IPS-20b (cell line): ENCODE measurements around the gene FMNL1.
A peak's percentile ranks its signal among the peaks of the same experiment; 100 is the strongest.
"Not testable (repeated sequence)": the region's sequence is repeated elsewhere in the genome, so short reads cannot be mapped to it uniquely, and the experiment has no call there.

Source experiments
- H3K27ac ChIP-seq: one replicate; pipeline ENCODE4 v1.5.1; 2013; ENCODE audit warnings: low read length
- H3K27me3 ChIP-seq: 2 replicates; pipeline ENCODE4 v1.6.1; 2013; ENCODE audit warnings: mild to moderate bottlenecking, low read length, inconsistent platforms; ENCODE audit not compliant: insufficient read depth
- H3K36me3 ChIP-seq: 2 replicates; pipeline ENCODE4 v1.6.1; 2013; ENCODE audit warnings: low read depth, mild to moderate bottlenecking, inconsistent platforms, low read length, moderate library complexity; ENCODE audit not compliant: insufficient read depth
- H3K4me1 ChIP-seq: 2 replicates; pipeline ENCODE4 v1.6.1; 2013; ENCODE audit warnings: mild to moderate bottlenecking, control low read depth, inconsistent platforms, low read length, moderate library complexity; ENCODE audit not compliant: insufficient read depth
- H3K4me3 ChIP-seq: 2 replicates; pipeline ENCODE4 v1.5.1; 2013; ENCODE audit warnings: mild to moderate bottlenecking, low read length, inconsistent platforms
- H3K9ac ChIP-seq: 2 replicates; pipeline ENCODE4 v1.6.1; 2013; ENCODE audit warnings: low read depth, mild to moderate bottlenecking, inconsistent platforms, low read length, moderate library complexity
- H3K9me3 ChIP-seq: 2 replicates; pipeline ENCODE4 v1.6.1; 2013; ENCODE audit warnings: mild to moderate bottlenecking, low read depth, low read length, inconsistent platforms; ENCODE audit not compliant: insufficient read depth

FMNL1 gene

GRCh38 chr17:45241328-45242028, 19.8 kb downstream of the FMNL1 start:
- Histone ChIP-seq H3K9ac (peak overlapping the region; percentile 32; the same call in 1 of the 2 replicates), H3K36me3 (no peaks in the 10 kb centered on the region), H3K4me3 (peak overlapping the region; percentile 76), H3K27me3 (peaks cover 70% of the 10 kb centered on the region), H3K27ac (no peak overlapping the region), H3K9me3 (no peaks in the 10 kb centered on the region), H3K4me1 (peaks cover 6% of the 10 kb centered on the region; the same call in 1 of the 2 replicates)

GRCh38 chr17:45242029-45242414, 20.3 kb downstream of the FMNL1 start:
- Histone ChIP-seq H3K4me3 (peak overlapping the region; percentile 54; the same call in 1 of the 2 replicates), H3K4me1 (peaks cover 8% of the 10 kb centered on the region; the same call in 1 of the 2 replicates), H3K9ac (no peak overlapping the region), H3K9me3 (no peaks in the 10 kb centered on the region), H3K27ac (no peak overlapping the region), H3K36me3 (no peaks in the 10 kb centered on the region), H3K27me3 (peaks cover 71% of the 10 kb centered on the region)

GRCh38 chr17:45243750-45244149, 22.1 kb downstream of the FMNL1 start:
- H3K4me1 ChIP-seq, result peaks cover 13% of the 10 kb centered on the region; the same call in 1 of the 2 replicates
- no peak overlapping the region for H3K27ac ChIP-seq
- peaks cover 56% of the 10 kb centered on the region for H3K27me3 ChIP-seq
- H3K4me3 ChIP-seq, result no peak overlapping the region
- H3K9ac ChIP-seq, result no peak overlapping the region
- H3K36me3 ChIP-seq, result no peaks in the 10 kb centered on the region
- H3K9me3 ChIP-seq, result no peaks in the 10 kb centered on the region

GRCh38 chr17:45244725-45245656, 23.3 kb downstream of the FMNL1 start:
- Histone ChIP-seq H3K9ac (no peak overlapping the region), H3K4me3 (no peak overlapping the region), H3K27ac (no peak overlapping the region), H3K4me1 (peaks cover 15% of the 10 kb centered on the region; the same call in 1 of the 2 replicates), H3K9me3 (no peaks in the 10 kb centered on the region), H3K27me3 (peaks cover 43% of the 10 kb centered on the region), H3K36me3 (peaks cover 3% of the 10 kb centered on the region; the same call in 1 of the 2 replicates)

GRCh38 chr17:45246338-45246737, 24.7 kb downstream of the FMNL1 start:
- H3K4me1 ChIP-seq, result peaks cover 10% of the 10 kb centered on the region; the same call in 1 of the 2 replicates
- H3K36me3 ChIP-seq, result peaks cover 9% of the 10 kb centered on the region; the same call in 1 of the 2 replicates
- peak overlapping the region; percentile 86 for H3K4me3 ChIP-seq
- peak overlapping the region; percentile 80; the same call in 1 of the 2 replicates for H3K9ac ChIP-seq
- no peak overlapping the region for H3K27ac ChIP-seq
- no peaks in the 10 kb centered on the region for H3K9me3 ChIP-seq
- peaks cover 30% of the 10 kb centered on the region for H3K27me3 ChIP-seq

GRCh38 chr17:45246861-45247428, 25.3 kb downstream of the FMNL1 start:
- peaks cover 28% of the 10 kb centered on the region for H3K27me3 ChIP-seq
- peak overlapping the region; percentile 86 for H3K4me3 ChIP-seq
- peaks cover 9% of the 10 kb centered on the region; the same call in 1 of the 2 replicates for H3K36me3 ChIP-seq
- peaks cover 10% of the 10 kb centered on the region; the same call in 1 of the 2 replicates for H3K4me1 ChIP-seq
- H3K27ac ChIP-seq, result peak overlapping the region; percentile 53
- H3K9ac ChIP-seq, result peak overlapping the region; percentile 80; the same call in 1 of the 2 replicates
- H3K9me3 ChIP-seq, result no peaks in the 10 kb centered on the region

- peak overlapping the region; percentile 89 for H3K9ac ChIP-seq
- H3K9me3 ChIP-seq, result no peaks in the 10 kb centered on the region
- peaks cover 10% of the 10 kb centered on the region; the same call in 1 of the 2 replicates for H3K4me1 ChIP-seq
- peaks cover 23% of the 10 kb centered on the region for H3K27me3 ChIP-seq
- peak overlapping the region; percentile 72 for H3K27ac ChIP-seq
- H3K4me3 ChIP-seq, result peak overlapping the region; percentile 86
- peaks cover 9% of the 10 kb centered on the region; the same call in 1 of the 2 replicates for H3K36me3 ChIP-seq
Measured at GRCh38 chr17:45247429-45248131, 25.9 kb downstream of the FMNL1 start.

GRCh38 chr17:45248132-45248957, 26.7 kb downstream of the FMNL1 start:
- H3K9me3 ChIP-seq, result no peaks in the 10 kb centered on the region
- peaks cover 9% of the 10 kb centered on the region; the same call in 1 of the 2 replicates for H3K36me3 ChIP-seq
- peak overlapping the region; percentile 86 for H3K4me3 ChIP-seq
- H3K9ac ChIP-seq, result peak overlapping the region; percentile 89
- H3K27ac ChIP-seq, result peak overlapping the region; percentile 72
- H3K27me3 ChIP-seq, result peaks cover 17% of the 10 kb centered on the region
- H3K4me1 ChIP-seq, result peaks cover 10% of the 10 kb centered on the region; the same call in 1 of the 2 replicates

- Histone ChIP-seq H3K27me3 (no peaks in the 10 kb centered on the region), H3K9me3 (no peaks in the 10 kb centered on the region), H3K9ac (no peak overlapping the region), H3K4me1 (peaks cover 6% of the 10 kb centered on the region; the same call in 1 of the 2 replicates), H3K27ac (no peak overlapping the region), H3K36me3 (peaks cover 9% of the 10 kb centered on the region; the same call in 1 of the 2 replicates), H3K4me3 (no peak overlapping the region)
Measured at GRCh38 chr17:45251931-45252330, 30.2 kb downstream of the FMNL1 start.

GRCh38 chr17:45253237-45253636, 31.6 kb downstream of the FMNL1 start:
- not testable (repeated sequence) for H3K4me1 ChIP-seq, H3K9me3 ChIP-seq, H3K27me3 ChIP-seq, H3K36me3 ChIP-seq, H3K9ac ChIP-seq, H3K4me3 ChIP-seq, H3K27ac ChIP-seq
